ENCODE results near the gene LDLRAD4. TPM values are rescaled to one million over a fixed set of nuclear protein-coding genes. Genes with fewer than 3 reads are reported as not detected.

LDLRAD4 gene
- total RNA-seq, 4 donors from 2014 or later = 14.0 to 36.9 (median 29.3) TPM

DNA sequence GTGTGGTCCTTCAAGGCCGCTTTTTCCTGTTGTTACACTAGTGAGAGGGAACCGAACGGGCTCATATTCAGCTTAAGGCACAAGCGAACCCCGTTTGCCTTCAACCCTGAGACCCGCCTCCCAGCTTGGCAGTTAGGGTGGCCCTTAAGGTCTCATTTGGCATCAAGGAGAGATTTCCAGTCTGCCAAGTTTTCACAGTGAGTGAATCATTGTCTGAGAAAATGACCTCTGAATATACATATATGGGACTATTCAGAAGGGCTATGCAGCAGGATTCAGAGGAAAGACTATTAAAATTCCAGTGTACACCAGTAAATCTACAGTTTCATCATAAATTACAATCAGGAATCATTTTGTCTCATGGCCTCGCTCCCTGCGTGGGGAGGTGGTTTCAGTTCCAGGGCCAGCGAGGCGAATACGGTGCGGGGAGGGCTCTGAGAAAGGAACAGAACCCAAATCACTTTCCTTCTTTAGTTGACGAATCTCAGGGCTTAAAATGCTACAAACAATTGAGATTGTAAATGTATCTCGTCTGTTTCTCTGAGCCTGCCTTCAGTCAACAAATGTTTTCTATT is 276.4 kb downstream of the LDLRAD4 start:
- no peak for DNase-seq (ENCODE audit: low spot score in 2 of 2)
- H3K27ac ChIP-seq = no peak overlapping the region
- H3K36me3 ChIP-seq = peaks cover 0 to 9% (median 0%) of the 10 kb centered on the region in 3 donors
- TF ChIP-seq EP300 (IDR thresholded peaks at IDR 0.05) (no peak), POLR2A (IDR thresholded peaks at IDR 0.05) (no peak)
- no peaks in the 10 kb centered on the region for H3K27me3 ChIP-seq
- H3K4me1 ChIP-seq = no peaks in the 10 kb centered on the region
- H3K9me3 ChIP-seq = no peaks in the 10 kb centered on the region
- H3K4me3 ChIP-seq = no peak overlapping the region
- 53 to 76% methylated on average over 14 of the region's 14 CpGs for WGBS, 2 donors

DNA sequence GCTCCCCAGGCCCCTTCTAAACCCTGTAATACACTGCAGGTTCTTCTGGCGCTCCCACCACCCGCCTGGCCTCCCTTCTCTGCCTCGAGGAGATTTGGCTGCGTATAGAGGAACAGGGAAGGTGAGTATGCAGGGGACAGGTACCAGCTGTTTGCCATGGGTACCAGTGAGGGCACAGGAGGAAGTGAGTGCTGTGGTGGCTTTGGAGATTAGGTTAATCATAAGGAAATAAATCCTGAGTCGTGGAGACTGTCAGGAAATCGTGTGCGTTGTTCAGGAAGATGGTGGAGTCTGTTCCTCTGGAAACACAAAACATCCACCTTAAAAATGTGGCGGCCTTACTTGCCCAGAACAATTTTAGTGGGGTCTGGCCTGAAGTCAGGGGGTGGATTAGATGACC is 277.4 kb downstream of the LDLRAD4 start:
- TF ChIP-seq EP300 (IDR thresholded peaks at IDR 0.05) = no peak
- TF ChIP-seq, protein P1, sequence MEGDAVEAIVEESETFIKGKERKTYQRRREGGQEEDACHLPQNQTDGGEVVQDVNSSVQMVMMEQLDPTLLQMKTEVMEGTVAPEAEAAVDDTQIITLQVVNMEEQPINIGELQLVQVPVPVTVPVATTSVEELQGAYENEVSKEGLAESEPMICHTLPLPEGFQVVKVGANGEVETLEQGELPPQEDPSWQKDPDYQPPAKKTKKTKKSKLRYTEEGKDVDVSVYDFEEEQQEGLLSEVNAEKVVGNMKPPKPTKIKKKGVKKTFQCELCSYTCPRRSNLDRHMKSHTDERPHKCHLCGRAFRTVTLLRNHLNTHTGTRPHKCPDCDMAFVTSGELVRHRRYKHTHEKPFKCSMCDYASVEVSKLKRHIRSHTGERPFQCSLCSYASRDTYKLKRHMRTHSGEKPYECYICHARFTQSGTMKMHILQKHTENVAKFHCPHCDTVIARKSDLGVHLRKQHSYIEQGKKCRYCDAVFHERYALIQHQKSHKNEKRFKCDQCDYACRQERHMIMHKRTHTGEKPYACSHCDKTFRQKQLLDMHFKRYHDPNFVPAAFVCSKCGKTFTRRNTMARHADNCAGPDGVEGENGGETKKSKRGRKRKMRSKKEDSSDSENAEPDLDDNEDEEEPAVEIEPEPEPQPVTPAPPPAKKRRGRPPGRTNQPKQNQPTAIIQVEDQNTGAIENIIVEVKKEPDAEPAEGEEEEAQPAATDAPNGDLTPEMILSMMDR (IDR thresholded peaks at IDR 0.05) = no peak
- no peak for TF ChIP-seq POLR2A (IDR thresholded peaks at IDR 0.05)
- Histone ChIP-seq H3K4me1 (peaks cover 0 to 10% (median 2%) of the 10 kb centered on the region in 4 donors), H3K27ac (no peak overlapping the region), H3K4me3 (no peak overlapping the region), H3K36me3 (peaks cover 0 to 9% (median 0%) of the 10 kb centered on the region in 3 donors), H3K27me3 (no peaks in the 10 kb centered on the region), H3K9me3 (no peaks in the 10 kb centered on the region)
- 81 to 84% methylated on average over 8 of the region's 8 CpGs for WGBS, 2 donors
- DNase-seq (ENCODE audit: low spot score in 2 of 2) = no peak

DNA sequence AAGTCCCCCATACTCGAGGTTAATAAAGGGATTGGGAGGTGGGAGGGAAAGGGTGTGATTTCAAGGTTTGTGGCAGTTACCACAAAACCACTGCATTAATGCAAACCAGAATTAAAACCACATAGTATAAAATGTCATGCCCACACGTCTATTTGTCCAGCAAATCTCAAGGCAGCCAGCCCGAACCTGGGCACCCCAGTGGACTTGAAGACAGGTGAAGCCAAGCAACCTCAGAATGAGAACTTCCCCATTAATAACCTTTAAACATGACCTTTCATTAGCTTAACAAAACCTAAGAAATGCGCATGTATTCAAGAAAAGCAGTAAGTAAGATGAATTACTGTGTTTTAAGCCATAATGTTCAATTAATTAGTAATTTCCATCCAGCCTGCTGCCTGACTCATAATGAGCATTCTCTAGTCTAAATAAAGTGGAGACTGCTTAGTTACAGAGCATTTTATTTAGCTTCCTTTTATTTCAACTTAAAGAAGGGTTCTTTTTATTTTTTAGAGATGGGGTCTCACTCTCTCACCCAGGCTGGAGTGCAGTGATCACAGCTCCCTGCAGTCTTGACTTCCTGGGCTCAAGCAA is 278.2 kb downstream of the LDLRAD4 start:
- 88 to 89% methylated on average over 4 of the region's 4 CpGs for WGBS, 2 donors
- no peak overlapping the region for H3K27ac ChIP-seq
- H3K27me3 ChIP-seq = no peaks in the 10 kb centered on the region
- H3K4me3 ChIP-seq = no peak overlapping the region
- TF ChIP-seq POLR2A (IDR thresholded peaks at IDR 0.05) = no peak
- TF ChIP-seq EP300 (IDR thresholded peaks at IDR 0.05) = no peak
- TF ChIP-seq, protein P1 (IDR thresholded peaks at IDR 0.05) = no peak
- H3K4me1 ChIP-seq = peaks cover 0 to 18% (median 7%) of the 10 kb centered on the region in 4 donors
- DNase-seq (ENCODE audit: low spot score in 2 of 2) = no peak
- H3K36me3 ChIP-seq = peaks cover 0 to 9% (median 0%) of the 10 kb centered on the region in 3 donors
- no peaks in the 10 kb centered on the region for H3K9me3 ChIP-seq

DNA sequence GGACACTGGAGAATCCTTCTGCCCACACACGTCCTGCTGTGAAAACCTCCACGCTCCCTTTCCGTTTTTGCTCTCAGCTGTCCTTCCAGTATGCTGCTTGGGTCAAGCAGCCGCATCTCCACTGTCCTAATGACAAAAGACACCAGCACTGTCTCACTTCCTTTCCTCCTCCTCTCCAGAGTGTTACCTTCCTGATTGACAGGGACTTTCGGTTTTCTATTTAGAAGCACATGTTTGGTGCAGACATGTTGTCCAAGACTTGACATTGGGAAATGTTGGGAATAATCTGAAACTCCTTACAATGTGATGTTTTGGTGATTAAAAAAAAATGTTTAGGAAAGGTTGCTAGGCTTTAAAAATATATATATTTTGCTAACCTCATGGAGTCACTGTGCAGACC is 281.2 kb downstream of the LDLRAD4 start:
- peak overlapping the region in 1 of 4 donors; percentile 51 for H3K27ac ChIP-seq
- TF ChIP-seq POLR2A (IDR thresholded peaks at IDR 0.05) (no peak), EP300 (IDR thresholded peaks at IDR 0.05) (no peak)
- TF ChIP-seq, protein P1 (IDR thresholded peaks at IDR 0.05) = no peak
- H3K36me3 ChIP-seq = peaks cover 0 to 9% (median 0%) of the 10 kb centered on the region in 3 donors
- no peak for DNase-seq (ENCODE audit: low spot score in 2 of 2)
- 86 to 95% methylated on average over 5 of the region's 5 CpGs for WGBS, 2 donors
- H3K9me3 ChIP-seq = no peaks in the 10 kb centered on the region
- H3K4me3 ChIP-seq = no peak overlapping the region
- H3K4me1 ChIP-seq = peaks cover 0 to 30% (median 8%) of the 10 kb centered on the region in 4 donors
- no peaks in the 10 kb centered on the region for H3K27me3 ChIP-seq

DNA sequence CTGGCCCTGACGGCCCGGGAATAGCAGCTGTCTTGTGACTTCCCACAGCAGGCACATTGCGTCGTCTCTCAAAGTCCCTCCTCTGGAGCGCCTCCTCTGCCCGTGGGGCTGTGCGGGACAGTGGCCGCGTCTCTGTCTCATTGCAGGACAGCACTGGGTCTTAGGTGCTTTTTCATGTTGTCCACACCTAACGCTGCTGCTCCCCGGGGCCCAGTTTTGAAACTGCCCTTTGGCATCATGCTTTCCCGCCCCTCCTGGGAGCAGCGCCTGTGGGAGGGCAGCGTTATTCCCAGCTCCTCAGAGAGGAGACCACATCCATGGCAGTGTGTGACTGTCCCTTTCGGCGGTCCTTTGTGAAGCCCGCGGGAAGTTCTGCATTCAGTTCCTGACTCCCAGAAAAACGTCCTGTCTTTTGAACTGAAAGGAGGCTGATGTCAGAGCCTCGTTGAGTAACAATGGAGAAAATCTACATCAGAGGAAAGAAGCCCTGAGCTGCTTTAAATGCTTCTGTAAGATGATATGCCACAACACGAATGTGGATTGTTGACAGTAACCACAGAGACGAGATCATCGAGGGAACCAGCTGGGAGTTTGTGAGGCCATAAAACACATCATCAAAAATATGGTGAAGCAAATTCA is 281.8 kb downstream of the LDLRAD4 start:
- H3K27ac ChIP-seq = peak overlapping the region in 1 of 4 donors; percentile 51
- DNase-seq (ENCODE audit: low spot score in 2 of 2) = no peak

More for the DNA sequence above, 281.8 kb downstream of the LDLRAD4 start:
- H3K4me1 ChIP-seq = peaks cover 0 to 30% (median 8%) of the 10 kb centered on the region in 4 donors
- no peaks in the 10 kb centered on the region for H3K9me3 ChIP-seq
- H3K27me3 ChIP-seq = no peaks in the 10 kb centered on the region
- peak overlapping the region in 1 of 4 donors; percentile 21 for H3K4me3 ChIP-seq
- TF ChIP-seq, protein P1 (IDR thresholded peaks at IDR 0.05) = no peak
- TF ChIP-seq POLR2A (IDR thresholded peaks at IDR 0.05) (no peak), EP300 (IDR thresholded peaks at IDR 0.05) (no peak)
- 28 to 38% methylated on average over 23 of the region's 23 CpGs for WGBS, 2 donors
- H3K36me3 ChIP-seq = peaks cover 0 to 9% (median 0%) of the 10 kb centered on the region in 3 donors

Measured in tibial nerve (tissue), 4 donors.